ENCODE results near the gene TEX10.

TEX10 gene

GRCh38 chr9:100295240-100295639, 57.5 kb downstream of the TEX10 start:
- Histone ChIP-seq H3K36me3 (ENCODE audit: control insufficient read depth, insufficient read depth, low read length) (no peaks in the 10 kb centered on the region), H3K9me3 (ENCODE audit: control insufficient read depth, low read length) (no peaks in the 10 kb centered on the region), H3K27me3 (ENCODE audit: control insufficient read depth, insufficient read depth, low read length) (no peaks in the 10 kb centered on the region), H3K4me3 (ENCODE audit: low read length) (no peak overlapping the region), H3K4me1 (ENCODE audit: control insufficient read depth, insufficient read depth, low read length) (no peaks in the 10 kb centered on the region), H3K9ac (ENCODE audit: low read length) (no peak overlapping the region)

GRCh38 chr9:100294806-100295205, 57.9 kb downstream of the TEX10 start:
- no peaks in the 10 kb centered on the region for H3K36me3 ChIP-seq (ENCODE audit: control insufficient read depth, insufficient read depth, low read length)
- no peaks in the 10 kb centered on the region for H3K27me3 ChIP-seq (ENCODE audit: control insufficient read depth, insufficient read depth, low read length)
- no peak overlapping the region for H3K9ac ChIP-seq (ENCODE audit: low read length)

GRCh38 chr9:100294341-100294740, 58.4 kb downstream of the TEX10 start:
- Histone ChIP-seq H3K36me3 (ENCODE audit: control insufficient read depth, insufficient read depth, low read length) (no peaks in the 10 kb centered on the region), H3K9me3 (ENCODE audit: control insufficient read depth, low read length) (no peaks in the 10 kb centered on the region), H3K4me1 (ENCODE audit: control insufficient read depth, insufficient read depth, low read length) (no peaks in the 10 kb centered on the region), H3K9ac (ENCODE audit: low read length) (no peak overlapping the region), H3K27me3 (ENCODE audit: control insufficient read depth, insufficient read depth, low read length) (no peaks in the 10 kb centered on the region), H3K4me3 (ENCODE audit: low read length) (no peak overlapping the region)

More at GRCh38 chr9:100294806-100295205, 57.9 kb downstream of the TEX10 start:
- no peaks in the 10 kb centered on the region for H3K4me1 ChIP-seq (ENCODE audit: control insufficient read depth, insufficient read depth, low read length)
- H3K4me3 ChIP-seq (ENCODE audit: low read length), result no peak overlapping the region
- H3K9me3 ChIP-seq (ENCODE audit: control insufficient read depth, low read length), result no peaks in the 10 kb centered on the region

GRCh38 chr9:100292414-100292813, 60.3 kb downstream of the TEX10 start:
- H3K4me3 ChIP-seq (ENCODE audit: low read length), result no peak overlapping the region
- H3K9ac ChIP-seq (ENCODE audit: low read length), result no peak overlapping the region
- H3K36me3 ChIP-seq (ENCODE audit: control insufficient read depth, insufficient read depth, low read length), result no peaks in the 10 kb centered on the region
- H3K27me3 ChIP-seq (ENCODE audit: control insufficient read depth, insufficient read depth, low read length), result no peaks in the 10 kb centered on the region
- H3K4me1 ChIP-seq (ENCODE audit: control insufficient read depth, insufficient read depth, low read length), result no peaks in the 10 kb centered on the region
- no peaks in the 10 kb centered on the region for H3K9me3 ChIP-seq (ENCODE audit: control insufficient read depth, low read length)

- no peaks in the 10 kb centered on the region for H3K27me3 ChIP-seq (ENCODE audit: control insufficient read depth, insufficient read depth, low read length)
- H3K36me3 ChIP-seq (ENCODE audit: control insufficient read depth, insufficient read depth, low read length), result no peaks in the 10 kb centered on the region
- no peak overlapping the region for H3K4me3 ChIP-seq (ENCODE audit: low read length)
- H3K4me1 ChIP-seq (ENCODE audit: control insufficient read depth, insufficient read depth, low read length), result no peaks in the 10 kb centered on the region
- H3K9ac ChIP-seq (ENCODE audit: low read length), result no peak overlapping the region
- no peaks in the 10 kb centered on the region for H3K9me3 ChIP-seq (ENCODE audit: control insufficient read depth, low read length)
Measured at GRCh38 chr9:100290714-100291113, 62.0 kb downstream of the TEX10 start.

GRCh38 chr9:100287186-100287585, 65.6 kb downstream of the TEX10 start:
- peaks cover 5% of the 10 kb centered on the region for H3K36me3 ChIP-seq (ENCODE audit: control insufficient read depth, insufficient read depth, low read length)
- H3K4me1 ChIP-seq (ENCODE audit: control insufficient read depth, insufficient read depth, low read length), result no peaks in the 10 kb centered on the region
- H3K4me3 ChIP-seq (ENCODE audit: low read length), result no peak overlapping the region

GRCh38 chr9:100286257-100286656, 66.5 kb downstream of the TEX10 start:
- no peaks in the 10 kb centered on the region for H3K27me3 ChIP-seq (ENCODE audit: control insufficient read depth, insufficient read depth, low read length)
- H3K9me3 ChIP-seq (ENCODE audit: control insufficient read depth, low read length), result no peaks in the 10 kb centered on the region
- H3K4me1 ChIP-seq (ENCODE audit: control insufficient read depth, insufficient read depth, low read length), result no peaks in the 10 kb centered on the region
- H3K4me3 ChIP-seq (ENCODE audit: low read length), result no peak overlapping the region
- peaks cover 5% of the 10 kb centered on the region for H3K36me3 ChIP-seq (ENCODE audit: control insufficient read depth, insufficient read depth, low read length)
- no peak overlapping the region for H3K9ac ChIP-seq (ENCODE audit: low read length)

More at GRCh38 chr9:100287186-100287585, 65.6 kb downstream of the TEX10 start:
- Histone ChIP-seq H3K9me3 (ENCODE audit: control insufficient read depth, low read length) (no peaks in the 10 kb centered on the region), H3K9ac (ENCODE audit: low read length) (no peak overlapping the region), H3K27me3 (ENCODE audit: control insufficient read depth, insufficient read depth, low read length) (no peaks in the 10 kb centered on the region)

GRCh38 chr9:100285601-100286000, 67.1 kb downstream of the TEX10 start:
- no peaks in the 10 kb centered on the region for H3K4me1 ChIP-seq (ENCODE audit: control insufficient read depth, insufficient read depth, low read length)
- no peaks in the 10 kb centered on the region for H3K27me3 ChIP-seq (ENCODE audit: control insufficient read depth, insufficient read depth, low read length)
- no peaks in the 10 kb centered on the region for H3K9me3 ChIP-seq (ENCODE audit: control insufficient read depth, low read length)
- no peak overlapping the region for H3K4me3 ChIP-seq (ENCODE audit: low read length)
- H3K36me3 ChIP-seq (ENCODE audit: control insufficient read depth, insufficient read depth, low read length), result peaks cover 5% of the 10 kb centered on the region
- no peak overlapping the region for H3K9ac ChIP-seq (ENCODE audit: low read length)

- no peaks in the 10 kb centered on the region for H3K9me3 ChIP-seq (ENCODE audit: control insufficient read depth, low read length)
- no peak overlapping the region for H3K9ac ChIP-seq (ENCODE audit: low read length)
- no peaks in the 10 kb centered on the region for H3K4me1 ChIP-seq (ENCODE audit: control insufficient read depth, insufficient read depth, low read length)
- no peak overlapping the region for H3K4me3 ChIP-seq (ENCODE audit: low read length)
- no peaks in the 10 kb centered on the region for H3K27me3 ChIP-seq (ENCODE audit: control insufficient read depth, insufficient read depth, low read length)
- peaks cover 5% of the 10 kb centered on the region for H3K36me3 ChIP-seq (ENCODE audit: control insufficient read depth, insufficient read depth, low read length)
Measured at GRCh38 chr9:100285080-100285479, 67.7 kb downstream of the TEX10 start.

GRCh38 chr9:100284247-100284646, 68.5 kb downstream of the TEX10 start:
- Histone ChIP-seq H3K4me1 (ENCODE audit: control insufficient read depth, insufficient read depth, low read length) (no peaks in the 10 kb centered on the region), H3K36me3 (ENCODE audit: control insufficient read depth, insufficient read depth, low read length) (peaks cover 5% of the 10 kb centered on the region), H3K27me3 (ENCODE audit: control insufficient read depth, insufficient read depth, low read length) (no peaks in the 10 kb centered on the region), H3K9me3 (ENCODE audit: control insufficient read depth, low read length) (no peaks in the 10 kb centered on the region), H3K9ac (ENCODE audit: low read length) (no peak overlapping the region), H3K4me3 (ENCODE audit: low read length) (no peak overlapping the region)

GRCh38 chr9:100282388-100282719, 70.4 kb downstream of the TEX10 start:
- Histone ChIP-seq H3K9me3 (ENCODE audit: control insufficient read depth, low read length) (no peaks in the 10 kb centered on the region), H3K9ac (ENCODE audit: low read length) (no peak overlapping the region), H3K36me3 (ENCODE audit: control insufficient read depth, insufficient read depth, low read length) (peaks cover 5% of the 10 kb centered on the region), H3K4me1 (ENCODE audit: control insufficient read depth, insufficient read depth, low read length) (no peaks in the 10 kb centered on the region), H3K4me3 (ENCODE audit: low read length) (no peak overlapping the region), H3K27me3 (ENCODE audit: control insufficient read depth, insufficient read depth, low read length) (no peaks in the 10 kb centered on the region)

GRCh38 chr9:100281676-100282387, 70.9 kb downstream of the TEX10 start:
- H3K27me3 ChIP-seq (ENCODE audit: control insufficient read depth, insufficient read depth, low read length), result no peaks in the 10 kb centered on the region
- H3K36me3 ChIP-seq (ENCODE audit: control insufficient read depth, insufficient read depth, low read length), result peaks cover 5% of the 10 kb centered on the region
- H3K4me3 ChIP-seq (ENCODE audit: low read length), result no peak overlapping the region
- no peak overlapping the region for H3K9ac ChIP-seq (ENCODE audit: low read length)
- no peaks in the 10 kb centered on the region for H3K4me1 ChIP-seq (ENCODE audit: control insufficient read depth, insufficient read depth, low read length)
- no peaks in the 10 kb centered on the region for H3K9me3 ChIP-seq (ENCODE audit: control insufficient read depth, low read length)

GRCh38 chr9:100281066-100281465, 71.7 kb downstream of the TEX10 start:
- H3K4me1 ChIP-seq (ENCODE audit: control insufficient read depth, insufficient read depth, low read length), result no peaks in the 10 kb centered on the region
- H3K36me3 ChIP-seq (ENCODE audit: control insufficient read depth, insufficient read depth, low read length), result peaks cover 5% of the 10 kb centered on the region
- H3K4me3 ChIP-seq (ENCODE audit: low read length), result no peak overlapping the region
- H3K27me3 ChIP-seq (ENCODE audit: control insufficient read depth, insufficient read depth, low read length), result no peaks in the 10 kb centered on the region
- no peaks in the 10 kb centered on the region for H3K9me3 ChIP-seq (ENCODE audit: control insufficient read depth, low read length)
- H3K9ac ChIP-seq (ENCODE audit: low read length), result no peak overlapping the region

Data from mucosa of stomach (tissue), 1 donor.